Measurements from ENCODE around the gene LAPTM5. TPM values are rescaled to one million over a fixed set of nuclear protein-coding genes. Genes with fewer than 3 reads are reported as not detected.

LAPTM5 gene
- total RNA-seq, 1 donor from 2014 or later = 3.1 TPM

DNA sequence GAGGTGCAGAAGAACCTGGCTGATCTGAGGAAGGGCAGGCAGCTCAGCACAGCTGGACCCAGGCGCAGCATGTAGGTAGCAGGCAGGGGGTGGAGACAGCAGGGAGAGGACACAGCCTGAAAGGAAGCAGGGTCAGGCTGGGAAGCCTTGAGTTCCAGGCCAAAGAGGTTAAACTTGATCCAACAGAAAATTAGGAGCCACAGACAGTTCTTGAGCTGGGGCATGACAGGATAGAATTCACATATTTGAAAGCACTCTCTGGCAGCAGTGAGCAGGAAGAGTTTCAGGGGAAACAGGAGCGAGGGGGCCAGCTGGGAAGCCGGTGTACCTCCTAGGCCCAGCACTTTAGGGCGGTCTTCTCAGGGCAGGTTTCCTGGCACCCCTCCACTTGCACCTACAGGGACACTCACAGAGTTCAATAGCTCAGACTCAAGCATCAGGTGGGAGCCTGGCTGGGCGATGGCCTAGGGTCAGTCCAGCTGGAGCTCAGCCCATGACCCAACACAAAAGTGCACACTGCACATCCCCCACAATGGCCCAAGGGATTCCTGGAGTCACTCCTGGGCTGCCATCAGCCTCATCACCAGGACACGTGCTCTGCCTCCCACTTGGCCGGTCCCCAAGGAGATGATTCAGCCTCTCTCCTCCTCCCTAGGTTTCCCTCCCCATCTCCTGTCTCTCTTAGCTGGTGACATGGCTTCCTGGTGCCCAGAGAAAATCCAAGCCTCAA lies 56.9 kb downstream of the LAPTM5 start:
- Histone ChIP-seq H3K4me3 (ENCODE audit: low read depth, low read length) (no peak overlapping the region), H3K27me3 (ENCODE audit: control insufficient read depth, insufficient read depth, low read length) (no peaks in the 10 kb centered on the region), H3K36me3 (ENCODE audit: control insufficient read depth, insufficient read depth, low read length) (no peaks in the 10 kb centered on the region)
- no peak for DNase-seq (ENCODE audit: low read depth)
- TF ChIP-seq CTCF (IDR thresholded peaks at IDR 0.05; ENCODE audit: insufficient read depth, low read length, poor library complexity, severe bottlenecking) = no peak

DNA sequence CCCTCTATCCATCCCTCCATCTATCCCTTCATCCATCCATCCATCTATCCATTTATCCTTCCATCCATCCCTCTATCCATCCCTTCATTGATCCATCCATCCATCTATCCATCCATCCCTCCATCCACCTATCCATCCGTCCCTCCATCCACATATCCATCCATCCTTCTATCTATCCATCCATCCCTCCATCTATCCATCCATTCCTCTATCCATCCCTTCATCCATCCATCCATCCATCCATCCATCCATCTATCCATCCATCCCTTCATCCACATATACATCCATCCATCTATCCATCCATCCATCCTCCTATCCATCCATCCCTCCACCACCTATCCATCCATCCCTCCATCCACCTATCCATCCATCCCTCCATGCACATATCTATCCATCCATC lies 57.8 kb downstream of the LAPTM5 start:
- no peak for DNase-seq (ENCODE audit: low read depth)
- no peak for TF ChIP-seq CTCF (IDR thresholded peaks at IDR 0.05; ENCODE audit: insufficient read depth, low read length, poor library complexity, severe bottlenecking)
- no peaks in the 10 kb centered on the region for H3K36me3 ChIP-seq (ENCODE audit: control insufficient read depth, insufficient read depth, low read length)

GRCh38 chr1:30698401-30698981 lies 59.1 kb downstream of the LAPTM5 start:
- no peak overlapping the region for H3K4me3 ChIP-seq (ENCODE audit: low read depth, low read length)
- no peak for DNase-seq (ENCODE audit: low read depth)
- H3K36me3 ChIP-seq (ENCODE audit: control insufficient read depth, insufficient read depth, low read length) = no peaks in the 10 kb centered on the region
- H3K27me3 ChIP-seq (ENCODE audit: control insufficient read depth, insufficient read depth, low read length) = no peaks in the 10 kb centered on the region
- no peak for TF ChIP-seq CTCF (IDR thresholded peaks at IDR 0.05; ENCODE audit: insufficient read depth, low read length, poor library complexity, severe bottlenecking)

More for the DNA sequence above, 57.8 kb downstream of the LAPTM5 start:
- no peaks in the 10 kb centered on the region for H3K27me3 ChIP-seq (ENCODE audit: control insufficient read depth, insufficient read depth, low read length)
- no peak overlapping the region for H3K4me3 ChIP-seq (ENCODE audit: low read depth, low read length)

- no peak for TF ChIP-seq CTCF (IDR thresholded peaks at IDR 0.05; ENCODE audit: insufficient read depth, low read length, poor library complexity, severe bottlenecking)
- Histone ChIP-seq H3K36me3 (ENCODE audit: control insufficient read depth, insufficient read depth, low read length) (no peaks in the 10 kb centered on the region), H3K27me3 (ENCODE audit: control insufficient read depth, insufficient read depth, low read length) (no peaks in the 10 kb centered on the region), H3K4me3 (ENCODE audit: low read depth, low read length) (no peak overlapping the region)
- no peak for DNase-seq (ENCODE audit: low read depth)
These were observed 59.8 kb downstream of the LAPTM5 start for GRCh38 chr1:30697571-30698376.

GRCh38 chr1:30696831-30697230 lies 60.7 kb downstream of the LAPTM5 start:
- H3K4me3 ChIP-seq (ENCODE audit: low read depth, low read length) = no peak overlapping the region
- no peaks in the 10 kb centered on the region for H3K36me3 ChIP-seq (ENCODE audit: control insufficient read depth, insufficient read depth, low read length)
- TF ChIP-seq CTCF (IDR thresholded peaks at IDR 0.05; ENCODE audit: insufficient read depth, low read length, poor library complexity, severe bottlenecking) = no peak
- DNase-seq (ENCODE audit: low read depth) = no peak
- H3K27me3 ChIP-seq (ENCODE audit: control insufficient read depth, insufficient read depth, low read length) = no peaks in the 10 kb centered on the region

All from kidney epithelial cell (primary cell).